ENCODE data around the gene TUBA4A. TPM values are rescaled to one million over a fixed set of nuclear protein-coding genes. Genes with fewer than 3 reads are reported as not detected.

The TUBA4A gene
- total RNA-seq, 1 experiment from 2014 or later, result 40.8 TPM

- no peak for TF ChIP-seq ZNF232 (CRISPR knock-in tag; IDR thresholded peaks at IDR 0.05)
- TF ChIP-seq ZNF138 (CRISPR knock-in tag; conservative IDR thresholded peaks at IDR 0.05), result no peak
- no peak for TF ChIP-seq CREM (CRISPR knock-in tag; IDR thresholded peaks at IDR 0.05)
- TF ChIP-seq, protein P1, sequence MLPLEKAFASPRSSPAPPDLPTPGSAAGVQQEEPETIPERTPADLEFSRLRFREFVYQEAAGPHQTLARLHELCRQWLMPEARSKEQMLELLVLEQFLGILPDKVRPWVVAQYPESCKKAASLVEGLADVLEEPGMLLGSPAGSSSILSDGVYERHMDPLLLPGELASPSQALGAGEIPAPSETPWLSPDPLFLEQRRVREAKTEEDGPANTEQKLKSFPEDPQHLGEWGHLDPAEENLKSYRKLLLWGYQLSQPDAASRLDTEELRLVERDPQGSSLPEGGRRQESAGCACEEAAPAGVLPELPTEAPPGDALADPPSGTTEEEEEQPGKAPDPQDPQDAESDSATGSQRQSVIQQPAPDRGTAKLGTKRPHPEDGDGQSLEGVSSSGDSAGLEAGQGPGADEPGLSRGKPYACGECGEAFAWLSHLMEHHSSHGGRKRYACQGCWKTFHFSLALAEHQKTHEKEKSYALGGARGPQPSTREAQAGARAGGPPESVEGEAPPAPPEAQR (CRISPR knock-in tag; IDR thresholded peaks at IDR 0.05), result no peak
Measured at GRCh38 chr2:219223831-219224610, 29.7 kb downstream of the TUBA4A start (continued).

DNA sequence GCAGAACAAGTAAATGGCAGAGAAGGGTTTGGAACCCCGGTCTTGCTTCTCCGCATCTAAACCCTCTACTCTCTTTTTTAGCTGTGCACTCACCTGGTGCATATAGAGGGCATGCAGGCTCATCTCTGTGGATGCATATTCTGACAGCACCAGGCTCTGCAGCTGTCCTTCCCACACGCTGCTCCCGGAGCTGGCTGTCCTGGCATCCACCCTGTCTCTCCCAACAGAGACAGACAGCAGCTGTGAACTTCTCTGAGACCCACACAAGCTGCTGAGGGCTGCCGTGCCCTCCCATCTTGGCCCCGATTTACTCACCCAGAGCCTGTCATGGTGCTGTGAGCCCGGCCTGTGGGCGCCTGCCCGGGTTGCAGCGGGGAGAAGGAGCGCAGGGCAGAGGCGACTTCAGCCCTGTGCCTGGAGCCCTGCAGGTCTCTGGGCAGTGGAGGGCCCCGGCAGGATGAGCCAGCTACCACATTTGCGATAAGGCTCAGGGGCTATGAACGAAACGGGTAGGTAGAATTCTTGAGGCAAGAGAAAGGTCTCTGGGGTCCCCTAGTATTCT lies 31.7 kb downstream of the TUBA4A start:
- no peaks in the 10 kb centered on the region for H3K27me3 Mint-ChIP-seq (ENCODE audit: low read depth)
- H3K4me1 Mint-ChIP-seq, result peaks cover 15% of the 10 kb centered on the region
- H3K9me3 Mint-ChIP-seq, result no peaks in the 10 kb centered on the region
- ChIA-PET CTCF (no interaction called here), POLR2A (interaction anchor here (1.3 kb wide), 1 partner anchor 46 kb away, joined by 3 read pairs; the partner anchor contains the start of gene CNPPD1)
- no peak overlapping the region for H3K27ac Mint-ChIP-seq
- ATAC-seq (no peak), DNase-seq (ENCODE audit: low spot score) (no peak)
- H3K36me3 Mint-ChIP-seq, result peaks cover 48% of the 10 kb centered on the region
- no peak overlapping the region for H3K4me3 Mint-ChIP-seq
- TF ChIP-seq TEAD1 (CRISPR knock-in tag; IDR thresholded peaks at IDR 0.05), result no peak
- TF ChIP-seq ZNF219 (CRISPR knock-in tag; IDR thresholded peaks at IDR 0.05; ENCODE audit: borderline replicate concordance), result no peak
- TF ChIP-seq ETV6 (CRISPR knock-in tag; IDR thresholded peaks at IDR 0.05), result no peak
- TF ChIP-seq, protein P2, sequence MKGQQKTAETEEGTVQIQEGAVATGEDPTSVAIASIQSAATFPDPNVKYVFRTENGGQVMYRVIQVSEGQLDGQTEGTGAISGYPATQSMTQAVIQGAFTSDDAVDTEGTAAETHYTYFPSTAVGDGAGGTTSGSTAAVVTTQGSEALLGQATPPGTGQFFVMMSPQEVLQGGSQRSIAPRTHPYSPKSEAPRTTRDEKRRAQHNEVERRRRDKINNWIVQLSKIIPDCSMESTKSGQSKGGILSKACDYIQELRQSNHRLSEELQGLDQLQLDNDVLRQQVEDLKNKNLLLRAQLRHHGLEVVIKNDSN (CRISPR knock-in tag; IDR thresholded peaks at IDR 0.05), result no peak
- TF ChIP-seq, protein P3, sequence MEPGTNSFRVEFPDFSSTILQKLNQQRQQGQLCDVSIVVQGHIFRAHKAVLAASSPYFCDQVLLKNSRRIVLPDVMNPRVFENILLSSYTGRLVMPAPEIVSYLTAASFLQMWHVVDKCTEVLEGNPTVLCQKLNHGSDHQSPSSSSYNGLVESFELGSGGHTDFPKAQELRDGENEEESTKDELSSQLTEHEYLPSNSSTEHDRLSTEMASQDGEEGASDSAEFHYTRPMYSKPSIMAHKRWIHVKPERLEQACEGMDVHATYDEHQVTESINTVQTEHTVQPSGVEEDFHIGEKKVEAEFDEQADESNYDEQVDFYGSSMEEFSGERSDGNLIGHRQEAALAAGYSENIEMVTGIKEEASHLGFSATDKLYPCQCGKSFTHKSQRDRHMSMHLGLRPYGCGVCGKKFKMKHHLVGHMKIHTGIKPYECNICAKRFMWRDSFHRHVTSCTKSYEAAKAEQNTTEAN (CRISPR knock-in tag; IDR thresholded peaks at IDR 0.05), result no peak
- no peak for TF ChIP-seq ATF6 (CRISPR knock-in tag; IDR thresholded peaks at IDR 0.05)
- TF ChIP-seq ELF4 (CRISPR knock-in tag; IDR thresholded peaks at IDR 0.05; ENCODE audit: low read depth), result no peak
- no peak for TF ChIP-seq GRHL2 (CRISPR knock-in tag; IDR thresholded peaks at IDR 0.05; ENCODE audit: insufficient replicate concordance, severe bottlenecking)
- no peak for TF ChIP-seq ZNF532 (CRISPR knock-in tag; IDR thresholded peaks at IDR 0.05; ENCODE audit: borderline replicate concordance)
- TF ChIP-seq CBFB (CRISPR knock-in tag; IDR thresholded peaks at IDR 0.05; ENCODE audit: low read depth), result no peak
- no peak for TF ChIP-seq ERG (CRISPR knock-in tag; IDR thresholded peaks at IDR 0.05)
- TF ChIP-seq AFF4 (CRISPR knock-in tag; IDR thresholded peaks at IDR 0.05; ENCODE audit: borderline replicate concordance), result no peak
- no peak for TF ChIP-seq JUN (CRISPR knock-in tag; IDR thresholded peaks at IDR 0.05)
- TF ChIP-seq, protein P4, sequence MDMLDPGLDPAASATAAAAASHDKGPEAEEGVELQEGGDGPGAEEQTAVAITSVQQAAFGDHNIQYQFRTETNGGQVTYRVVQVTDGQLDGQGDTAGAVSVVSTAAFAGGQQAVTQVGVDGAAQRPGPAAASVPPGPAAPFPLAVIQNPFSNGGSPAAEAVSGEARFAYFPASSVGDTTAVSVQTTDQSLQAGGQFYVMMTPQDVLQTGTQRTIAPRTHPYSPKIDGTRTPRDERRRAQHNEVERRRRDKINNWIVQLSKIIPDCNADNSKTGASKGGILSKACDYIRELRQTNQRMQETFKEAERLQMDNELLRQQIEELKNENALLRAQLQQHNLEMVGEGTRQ (CRISPR knock-in tag; IDR thresholded peaks at IDR 0.05), result no peak

Measured in WTC11 (cell line).